GM20431 (cell line): Measurements from ENCODE around the gene TPSAB1.
"Not testable (repeated sequence)": the region's sequence is repeated elsewhere in the genome, so short reads cannot be mapped to it uniquely, and the experiment has no call there.

Experiments
- in situ Hi-C: fragments of 300-500 bp; cut with MseI, MboI; formaldehyde crosslinking; loops from one replicate; pipeline ENCODE4 v1.15.0; 2020; ENCODE audit warnings: low sequenced_read_pairs; ENCODE audit not compliant: unreplicated experiment

The TPSAB1 gene

GRCh38 chr16:1221628-1222552 is 18.6 kb upstream of the TPSAB1 start:
- in situ Hi-C loops = no loop called here

- in situ Hi-C loops = no loop called here
Measured at GRCh38 chr16:1222553-1223354, 17.8 kb upstream of the TPSAB1 start.

DNA sequence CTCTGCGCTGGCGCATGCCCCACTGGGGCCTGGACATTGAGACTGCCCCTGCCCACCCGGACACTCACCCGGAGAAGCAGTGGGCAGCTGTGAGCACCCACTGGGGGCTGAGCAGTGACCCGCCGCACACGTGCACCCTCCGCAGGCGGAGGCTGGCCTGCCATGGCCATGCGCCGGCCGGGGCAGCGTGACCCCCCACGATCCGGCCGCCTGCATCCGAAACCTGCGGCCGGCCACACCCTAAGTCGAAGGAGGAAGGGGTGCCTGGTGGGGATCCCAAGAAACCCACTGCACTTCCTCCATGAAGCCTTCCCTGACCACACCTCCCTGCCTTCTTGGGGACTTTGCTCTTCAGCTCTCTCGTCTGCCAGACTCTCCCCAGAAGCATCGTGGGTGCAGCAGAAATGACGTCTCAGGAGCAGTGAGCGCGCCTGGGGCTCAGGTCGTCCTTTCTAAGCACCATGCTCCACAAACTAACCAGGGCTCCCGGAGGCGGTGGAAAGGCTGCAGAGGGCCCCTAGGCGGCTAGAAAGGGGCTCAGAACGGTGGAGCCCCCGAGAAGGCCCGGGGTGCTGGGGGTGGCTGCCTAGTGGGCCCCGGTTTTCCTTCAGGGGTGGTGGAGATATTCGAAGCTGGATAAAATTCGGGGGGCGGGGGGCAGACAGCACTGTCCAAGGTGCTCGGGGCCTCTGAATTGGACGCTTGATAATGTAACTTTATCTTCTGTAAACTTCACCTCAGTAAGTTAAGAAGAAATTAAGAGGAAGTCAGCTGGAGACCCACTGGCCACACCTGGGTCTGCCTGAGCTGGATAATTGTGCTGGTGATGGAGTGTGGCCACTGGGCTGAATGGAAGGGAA is 16.9 kb upstream of the TPSAB1 start:
- in situ Hi-C loops = no loop called here

- in situ Hi-C loops = no loop called here
Measured at GRCh38 chr16:1224558-1224957, 15.9 kb upstream of the TPSAB1 start.

GRCh38 chr16:1225051-1225451 is 15.5 kb upstream of the TPSAB1 start, which contains the start of gene TPSG1:
Gene TPSG1, minus strand, starts transcription at chr16:1225268. Its CDS starts 16 bp downstream, at chr16:1225252.
- in situ Hi-C loops = no loop called here

- in situ Hi-C loops = not testable (repeated sequence)
Measured at GRCh38 chr16:1225728-1226311, 14.7 kb upstream of the TPSAB1 start.

DNA sequence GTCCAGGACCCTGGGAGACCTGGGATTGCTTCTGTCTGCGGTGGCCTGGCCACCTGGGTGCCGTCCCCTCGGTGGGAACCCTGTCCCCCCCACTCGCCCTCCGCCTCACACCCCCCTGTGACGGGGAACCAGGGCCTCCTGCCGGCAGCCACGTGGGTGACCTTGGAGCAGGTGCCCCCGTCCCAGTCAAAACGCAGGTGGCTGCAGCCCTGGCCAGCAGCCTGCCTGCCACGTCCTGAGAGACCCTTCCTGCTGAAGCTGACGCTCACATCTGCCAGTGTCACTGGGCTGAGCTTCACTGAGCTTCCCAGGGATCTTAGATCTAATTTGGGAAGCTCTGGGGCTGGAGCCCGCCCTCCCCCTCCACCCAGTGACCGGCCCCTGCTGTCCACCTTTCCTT is 13.8 kb upstream of the TPSAB1 start:
- in situ Hi-C loops = not testable (repeated sequence)

DNA sequence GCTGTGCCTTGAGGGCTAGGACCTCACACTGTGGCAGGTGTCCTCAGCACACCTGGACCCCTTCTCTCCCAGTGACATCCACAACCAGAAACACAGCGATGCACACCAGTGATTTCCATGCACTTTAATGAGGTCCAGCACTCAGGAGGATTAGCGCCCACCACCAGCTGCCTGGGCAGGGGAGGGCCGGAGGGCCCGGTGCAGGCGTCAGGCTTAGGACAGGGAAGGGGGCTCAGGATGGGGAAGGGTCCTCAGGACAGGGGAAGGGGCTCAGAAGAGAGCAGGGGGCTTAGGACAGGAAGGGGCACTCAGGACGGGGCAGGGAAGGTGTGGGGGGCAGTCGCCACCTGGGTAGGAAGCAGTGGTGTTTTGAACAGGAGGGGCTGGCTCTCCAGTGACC is 12.3 kb upstream of the TPSAB1 start:
- in situ Hi-C loops = not testable (repeated sequence)

DNA sequence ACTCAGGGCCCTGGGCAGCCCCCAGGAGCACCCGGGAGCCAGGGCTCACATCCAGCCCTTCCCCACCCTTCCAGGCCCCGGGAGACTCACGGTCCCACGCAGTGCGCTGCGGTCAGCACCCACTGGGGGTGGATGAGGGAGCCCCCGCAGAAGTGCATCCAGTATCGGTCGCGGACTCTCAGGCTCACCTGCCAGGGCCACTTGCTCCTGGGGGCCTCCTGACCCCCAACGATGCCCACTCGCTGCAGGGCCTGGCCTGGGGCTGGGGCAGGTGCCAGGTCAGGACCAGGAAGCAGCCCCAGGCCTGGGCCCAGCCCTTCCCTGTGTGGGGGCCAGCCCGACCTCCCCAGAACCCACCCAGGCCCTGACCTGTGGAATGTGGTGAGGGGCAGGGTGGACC is 11.0 kb upstream of the TPSAB1 start:
- in situ Hi-C loops = not testable (repeated sequence)

- in situ Hi-C loops = not testable (repeated sequence)
Measured at GRCh38 chr16:1230084-1230470, 10.4 kb upstream of the TPSAB1 start, which contains the start of gene TPSB2. Gene TPSB2, minus strand, starts transcription at chr16:1230184. Its CDS starts 233 bp downstream, at chr16:1229951.

- in situ Hi-C loops = not testable (repeated sequence)
Measured at GRCh38 chr16:1230471-1231212, 9.9 kb upstream of the TPSAB1 start.

DNA sequence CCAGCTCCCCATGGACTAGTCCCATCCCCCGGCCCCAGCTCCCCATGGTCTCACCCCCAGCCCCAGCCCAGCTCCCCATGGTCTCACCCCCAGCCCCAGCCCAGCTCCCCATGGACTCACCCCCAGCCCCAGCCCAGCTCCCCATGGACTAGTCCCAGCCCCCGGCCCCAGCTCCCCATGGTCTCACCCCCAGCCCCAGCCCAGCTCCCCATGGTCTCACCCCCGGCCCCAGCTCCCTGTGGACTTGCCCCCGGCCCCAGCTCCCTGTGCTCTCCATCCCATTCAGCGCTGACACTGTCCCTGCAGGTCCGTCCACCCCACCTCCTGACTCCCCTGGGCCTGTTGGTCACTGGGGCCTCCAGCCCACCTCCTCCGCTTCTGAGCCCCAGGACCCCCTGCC is 9.2 kb upstream of the TPSAB1 start:
- in situ Hi-C loops = not testable (repeated sequence)

- in situ Hi-C loops = not testable (repeated sequence)
Measured at GRCh38 chr16:1232049-1232748, 8.3 kb upstream of the TPSAB1 start.

GRCh38 chr16:1236659-1237058 is 3.8 kb upstream of the TPSAB1 start:
- in situ Hi-C loops = not testable (repeated sequence)

DNA sequence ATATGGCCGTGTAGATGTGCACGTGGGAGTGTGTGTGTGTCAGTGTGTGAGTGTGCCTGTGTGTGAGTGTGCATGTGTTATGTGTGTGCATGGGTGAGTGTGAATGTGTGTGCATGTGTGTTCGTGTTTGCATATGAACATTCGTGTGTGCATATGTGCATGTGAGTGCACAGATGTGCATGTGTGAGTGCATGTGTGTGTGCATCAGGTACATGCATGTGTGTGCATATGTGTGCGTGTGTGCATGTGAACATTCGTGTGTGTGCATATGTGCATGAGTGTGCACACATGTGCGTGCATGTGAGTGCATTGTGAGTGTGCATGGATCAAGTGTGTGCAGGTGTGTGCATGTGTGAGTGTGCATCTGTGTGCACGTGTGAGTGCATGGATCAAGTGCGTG is 2.5 kb upstream of the TPSAB1 start:
- in situ Hi-C loops = no loop called here

DNA sequence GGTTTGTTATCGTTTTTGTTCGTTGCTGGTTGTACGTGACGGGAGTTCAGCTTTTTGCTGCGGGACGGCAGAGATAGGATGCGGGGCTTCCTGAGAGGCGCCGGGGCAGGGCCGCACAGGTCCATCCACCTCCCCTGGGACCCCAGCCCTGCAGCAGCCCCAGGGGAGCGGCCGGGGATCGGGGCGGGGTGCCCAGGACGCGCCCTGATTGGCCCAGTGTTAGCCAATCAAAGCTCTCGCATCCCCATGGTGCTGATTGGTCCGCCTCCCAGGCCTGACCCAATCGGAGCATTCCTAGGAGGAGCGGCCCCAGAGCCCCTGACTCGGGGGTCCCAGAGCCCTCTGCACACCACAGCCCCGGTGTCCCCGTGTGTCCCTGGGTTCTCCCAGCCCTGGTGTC is 1.6 kb upstream of the TPSAB1 start:
- in situ Hi-C loops = not testable (repeated sequence)

GRCh38 chr16:1239575-1239974 is 930 bp upstream of the TPSAB1 start:
- in situ Hi-C loops = not testable (repeated sequence)

GRCh38 chr16:1241081-1241480 is 576 bp downstream of the TPSAB1 start:
- in situ Hi-C loops = not testable (repeated sequence)
